Measurements from ENCODE around the gene PNPLA5.
"Not testable (repeated sequence)": the region's sequence is repeated elsewhere in the genome, so short reads cannot be mapped to it uniquely, and the experiment has no call there.

PNPLA5 gene

GRCh38 chr22:43881091-43882061 lies 10.4 kb downstream of the PNPLA5 start:
- DNase-seq (ENCODE audit: low read depth in 2 of 3, low spot score in 2 of 3), result no peak

- DNase-seq (ENCODE audit: low read depth in 2 of 3, low spot score in 2 of 3), result no peak
These were observed 11.2 kb downstream of the PNPLA5 start for GRCh38 chr22:43880541-43880991.

GRCh38 chr22:43879901-43880540 lies 11.8 kb downstream of the PNPLA5 start:
- no peak for DNase-seq (ENCODE audit: low read depth in 2 of 3, low spot score in 2 of 3)

- no peak for DNase-seq (ENCODE audit: low read depth in 2 of 3, low spot score in 2 of 3)
These were observed 12.8 kb downstream of the PNPLA5 start for GRCh38 chr22:43878831-43879550.

- no peak for DNase-seq (ENCODE audit: low read depth in 2 of 3, low spot score in 2 of 3)
These were observed 13.6 kb downstream of the PNPLA5 start for GRCh38 chr22:43878079-43878795.

GRCh38 chr22:43876866-43877509 lies 14.8 kb downstream of the PNPLA5 start:
- DNase-seq (ENCODE audit: low read depth in 2 of 3, low spot score in 2 of 3), result no peak

- no peak for DNase-seq (ENCODE audit: low read depth in 2 of 3, low spot score in 2 of 3)
These were observed 22.0 kb downstream of the PNPLA5 start for GRCh38 chr22:43869799-43870198.

- DNase-seq (ENCODE audit: low read depth in 2 of 3, low spot score in 2 of 3), result not testable (repeated sequence)
These were observed 22.8 kb downstream of the PNPLA5 start for GRCh38 chr22:43869001-43869400.

- DNase-seq (ENCODE audit: low read depth in 2 of 3, low spot score in 2 of 3), result no peak
These were observed 23.8 kb downstream of the PNPLA5 start for GRCh38 chr22:43867839-43868635.

GRCh38 chr22:43862882-43863202 lies 29.0 kb downstream of the PNPLA5 start:
- no peak for DNase-seq (ENCODE audit: low read depth in 2 of 3, low spot score in 2 of 3)

- no peak for DNase-seq (ENCODE audit: low read depth in 2 of 3, low spot score in 2 of 3)
These were observed 29.5 kb downstream of the PNPLA5 start, which contains the start of gene SULT4A1 for GRCh38 chr22:43862074-43862881. SULT4A1 (minus strand) TSS chr22:43862513; CDS start chr22:43862382, 131 bp downstream.

GRCh38 chr22:43861529-43861928 lies 30.3 kb downstream of the PNPLA5 start:
- no peak for DNase-seq (ENCODE audit: low read depth in 2 of 3, low spot score in 2 of 3)

- DNase-seq (ENCODE audit: low read depth in 2 of 3, low spot score in 2 of 3), result no peak
These were observed 31.0 kb downstream of the PNPLA5 start for GRCh38 chr22:43860831-43861230.

- DNase-seq (ENCODE audit: low read depth in 2 of 3, low spot score in 2 of 3), result no peak
These were observed 31.7 kb downstream of the PNPLA5 start for GRCh38 chr22:43860126-43860525.

- no peak for DNase-seq (ENCODE audit: low read depth in 2 of 3, low spot score in 2 of 3)
These were observed 32.2 kb downstream of the PNPLA5 start for GRCh38 chr22:43859621-43860020.

GRCh38 chr22:43859176-43859575 lies 32.6 kb downstream of the PNPLA5 start:
- no peak for DNase-seq (ENCODE audit: low read depth in 2 of 3, low spot score in 2 of 3)

GRCh38 chr22:43858156-43858895 lies 33.5 kb downstream of the PNPLA5 start:
- no peak for DNase-seq (ENCODE audit: low read depth in 2 of 3, low spot score in 2 of 3)

GRCh38 chr22:43857367-43857766 lies 34.4 kb downstream of the PNPLA5 start:
- no peak for DNase-seq (ENCODE audit: low read depth in 2 of 3, low spot score in 2 of 3)

All from activated CD8-positive, alpha-beta memory T cell treated with anti-CD3 and anti-CD28 coated beads for 48 hours (primary cell).